ENCODE data around the gene CDH18.

CDH18 gene

GRCh38 chr5:19917588-19918122 is 70.3 kb downstream of the CDH18 start:
- Histone ChIP-seq H3K27ac (ENCODE audit: low read length) (no peak overlapping the region), H3K4me3 (ENCODE audit: low read depth in 1 of 2, low read length in 2 of 2) (no peak overlapping the region), H3K9me3 (ENCODE audit: insufficient read depth, low read length, severe bottlenecking) (no peaks in the 10 kb centered on the region), H3K4me2 (ENCODE audit: insufficient read depth, low read length) (no peak overlapping the region), H3K4me1 (ENCODE audit: insufficient read depth, low read length) (no peaks in the 10 kb centered on the region), H3K9ac (ENCODE audit: low read depth, low read length) (no peak overlapping the region), H2AFZ (ENCODE audit: low read depth, low read length) (no peak overlapping the region), H3K36me3 (ENCODE audit: insufficient read depth, low read length) (no peaks in the 10 kb centered on the region), H3K27me3 (ENCODE audit: insufficient read depth, low read length, poor library complexity) (no peaks in the 10 kb centered on the region), H3K79me2 (ENCODE audit: insufficient read depth, low read length) (no peaks in the 10 kb centered on the region), H4K20me1 (ENCODE audit: insufficient read depth, low read length) (no peaks in the 10 kb centered on the region)
- ATAC-seq (ENCODE audit: insufficient read depth, low read depth) = no peak
- no peak for DNase-seq
- no peak for TF ChIP-seq CTCF (IDR thresholded peaks at IDR 0.05; ENCODE audit: borderline replicate concordance, extremely low read depth, low read length, poor library complexity, severe bottlenecking)

- no peak overlapping the region for H3K27ac ChIP-seq (ENCODE audit: low read length)
- no peak for DNase-seq
- H3K27me3 ChIP-seq (ENCODE audit: insufficient read depth, low read length, poor library complexity) = no peaks in the 10 kb centered on the region
- no peaks in the 10 kb centered on the region for H4K20me1 ChIP-seq (ENCODE audit: insufficient read depth, low read length)
- no peak overlapping the region for H2AFZ ChIP-seq (ENCODE audit: low read depth, low read length)
- no peak overlapping the region for H3K4me3 ChIP-seq (ENCODE audit: low read depth in 1 of 2, low read length in 2 of 2)
- no peak overlapping the region for H3K4me2 ChIP-seq (ENCODE audit: insufficient read depth, low read length)
- H3K9ac ChIP-seq (ENCODE audit: low read depth, low read length) = no peak overlapping the region
- TF ChIP-seq CTCF (IDR thresholded peaks at IDR 0.05; ENCODE audit: borderline replicate concordance, extremely low read depth, low read length, poor library complexity, severe bottlenecking) = no peak
- no peak for TF ChIP-seq EZH2 (IDR thresholded peaks at IDR 0.05; ENCODE audit: borderline replicate concordance, low read depth, low read length, severe bottlenecking)
- no peaks in the 10 kb centered on the region for H3K4me1 ChIP-seq (ENCODE audit: insufficient read depth, low read length)
- no peak for ATAC-seq (ENCODE audit: insufficient read depth, low read depth)
- H3K36me3 ChIP-seq (ENCODE audit: insufficient read depth, low read length) = no peaks in the 10 kb centered on the region
- H3K79me2 ChIP-seq (ENCODE audit: insufficient read depth, low read length) = no peaks in the 10 kb centered on the region
- no peaks in the 10 kb centered on the region for H3K9me3 ChIP-seq (ENCODE audit: insufficient read depth, low read length, severe bottlenecking)
Measured at GRCh38 chr5:19910136-19910535, 77.9 kb downstream of the CDH18 start.

GRCh38 chr5:19904766-19905165 is 83.2 kb downstream of the CDH18 start:
- ATAC-seq (ENCODE audit: insufficient read depth, low read depth) (no peak), DNase-seq (no peak)
- Histone ChIP-seq H3K4me2 (ENCODE audit: insufficient read depth, low read length) (no peak overlapping the region), H3K9me3 (ENCODE audit: insufficient read depth, low read length, severe bottlenecking) (no peaks in the 10 kb centered on the region), H3K36me3 (ENCODE audit: insufficient read depth, low read length) (no peaks in the 10 kb centered on the region), H3K4me3 (ENCODE audit: low read depth in 1 of 2, low read length in 2 of 2) (no peak overlapping the region), H4K20me1 (ENCODE audit: insufficient read depth, low read length) (no peaks in the 10 kb centered on the region), H3K9ac (ENCODE audit: low read depth, low read length) (no peak overlapping the region), H3K4me1 (ENCODE audit: insufficient read depth, low read length) (no peaks in the 10 kb centered on the region), H3K79me2 (ENCODE audit: insufficient read depth, low read length) (no peaks in the 10 kb centered on the region), H3K27me3 (ENCODE audit: insufficient read depth, low read length, poor library complexity) (no peaks in the 10 kb centered on the region), H2AFZ (ENCODE audit: low read depth, low read length) (no peak overlapping the region), H3K27ac (ENCODE audit: low read length) (no peak overlapping the region)
- TF ChIP-seq EZH2 (IDR thresholded peaks at IDR 0.05; ENCODE audit: borderline replicate concordance, low read depth, low read length, severe bottlenecking) (no peak), CTCF (IDR thresholded peaks at IDR 0.05; ENCODE audit: borderline replicate concordance, extremely low read depth, low read length, poor library complexity, severe bottlenecking) (no peak)

GRCh38 chr5:19903611-19904010 is 84.4 kb downstream of the CDH18 start:
- Histone ChIP-seq H4K20me1 (ENCODE audit: insufficient read depth, low read length) (no peaks in the 10 kb centered on the region), H3K36me3 (ENCODE audit: insufficient read depth, low read length) (no peaks in the 10 kb centered on the region), H3K9ac (ENCODE audit: low read depth, low read length) (no peak overlapping the region), H3K4me3 (ENCODE audit: low read depth in 1 of 2, low read length in 2 of 2) (no peak overlapping the region), H2AFZ (ENCODE audit: low read depth, low read length) (no peak overlapping the region), H3K79me2 (ENCODE audit: insufficient read depth, low read length) (no peaks in the 10 kb centered on the region), H3K9me3 (ENCODE audit: insufficient read depth, low read length, severe bottlenecking) (no peaks in the 10 kb centered on the region), H3K27me3 (ENCODE audit: insufficient read depth, low read length, poor library complexity) (no peaks in the 10 kb centered on the region), H3K27ac (ENCODE audit: low read length) (no peak overlapping the region), H3K4me2 (ENCODE audit: insufficient read depth, low read length) (no peak overlapping the region), H3K4me1 (ENCODE audit: insufficient read depth, low read length) (no peaks in the 10 kb centered on the region)
- TF ChIP-seq EZH2 (IDR thresholded peaks at IDR 0.05; ENCODE audit: borderline replicate concordance, low read depth, low read length, severe bottlenecking) (no peak), CTCF (IDR thresholded peaks at IDR 0.05; ENCODE audit: borderline replicate concordance, extremely low read depth, low read length, poor library complexity, severe bottlenecking) (no peak)
- no peak for ATAC-seq (ENCODE audit: insufficient read depth, low read depth)
- DNase-seq = no peak

Measured in DND-41 (cell line).